IgD-negative memory B cell (primary cell): ENCODE results near the gene FILIP1L. TPM values are rescaled to one million over a fixed set of nuclear protein-coding genes. Genes with fewer than 3 reads are reported as not detected.

Experiments
- H3K27ac Mint-ChIP-seq, 3 donors: one replicate each; pipeline ENCODE4 v1.8.0; 2020 to 2022; ENCODE audit warnings: mild to moderate bottlenecking in 3 of 3, mixed read lengths in 3 of 3, moderate library complexity in 1 of 3
- H3K27me3 Mint-ChIP-seq: one replicate; pipeline ENCODE4 v1.8.0; 2021; ENCODE audit warnings: mixed read lengths
- H3K36me3 Mint-ChIP-seq: one replicate; pipeline ENCODE4 v1.8.0; 2020; ENCODE audit warnings: mild to moderate bottlenecking, mixed read lengths
- H3K4me1 Mint-ChIP-seq, 3 donors: one replicate each; pipeline ENCODE4 v1.8.0; 2020 to 2022; ENCODE audit warnings: mixed read lengths in 3 of 3, mild to moderate bottlenecking in 1 of 3
- H3K4me3 Mint-ChIP-seq, 4 donors: one replicate each; pipeline ENCODE4 v1.8.0; 2020 to 2022; ENCODE audit warnings: mild to moderate bottlenecking in 4 of 4, mixed read lengths in 4 of 4, moderate library complexity in 3 of 4
- H3K9me3 Mint-ChIP-seq, 3 donors: one replicate each; pipeline ENCODE4 v1.8.0; 2020 to 2021; ENCODE audit warnings: mixed read lengths in 3 of 3, mild to moderate bottlenecking in 1 of 3
- polyA plus RNA-seq: library from polyadenylated mRNA; unstranded; fragments of 300-500 nt; fragmentation: Illumina TruSeq; gene quantifications from one replicate; pipeline ENCODE4 v1.2.3, GENCODE V29; 2021

Gene FILIP1L
- polyA plus RNA-seq, 1 donor from 2014 or later = 1.1 TPM

- H3K4me1 Mint-ChIP-seq = peaks cover 9 to 20% (median 11%) of the 10 kb centered on the region in 3 donors
- H3K4me3 Mint-ChIP-seq = no peak overlapping the region
- no peaks in the 10 kb centered on the region for H3K9me3 Mint-ChIP-seq
- H3K27ac Mint-ChIP-seq = no peak overlapping the region
- H3K36me3 Mint-ChIP-seq = peaks cover 6% of the 10 kb centered on the region
- no peaks in the 10 kb centered on the region for H3K27me3 Mint-ChIP-seq
These were observed 112.6 kb downstream of the FILIP1L start for GRCh38 chr3:100001526-100002270.

- Mint-ChIP-seq H3K4me3 (no peak overlapping the region), H3K36me3 (peaks cover 7% of the 10 kb centered on the region), H3K27ac (no peak overlapping the region), H3K27me3 (no peaks in the 10 kb centered on the region), H3K9me3 (peaks cover 0 to 4% (median 4%) of the 10 kb centered on the region in 3 donors), H3K4me1 (peaks cover 9 to 18% (median 11%) of the 10 kb centered on the region in 3 donors)
These were observed 113.2 kb downstream of the FILIP1L start for GRCh38 chr3:100001083-100001482.

GRCh38 chr3:99999536-99999935 lies 114.8 kb downstream of the FILIP1L start:
- Mint-ChIP-seq H3K9me3 (peaks cover 0 to 7% (median 5%) of the 10 kb centered on the region in 3 donors), H3K4me1 (peaks cover 9 to 18% (median 11%) of the 10 kb centered on the region in 3 donors), H3K27ac (no peak overlapping the region), H3K36me3 (peaks cover 9% of the 10 kb centered on the region), H3K4me3 (no peak overlapping the region), H3K27me3 (no peaks in the 10 kb centered on the region)

GRCh38 chr3:99997293-99997692 lies 117.0 kb downstream of the FILIP1L start:
- Mint-ChIP-seq H3K27me3 (no peaks in the 10 kb centered on the region), H3K36me3 (peaks cover 9% of the 10 kb centered on the region), H3K27ac (no peak overlapping the region), H3K4me1 (peaks cover 0 to 6% (median 6%) of the 10 kb centered on the region in 3 donors), H3K4me3 (no peak overlapping the region), H3K9me3 (peaks cover 2 to 11% (median 9%) of the 10 kb centered on the region in 3 donors)

- Mint-ChIP-seq H3K4me3 (no peak overlapping the region), H3K4me1 (peaks cover 5 to 12% (median 10%) of the 10 kb centered on the region in 3 donors), H3K9me3 (peaks cover 2 to 5% (median 4%) of the 10 kb centered on the region in 3 donors), H3K36me3 (peaks cover 2% of the 10 kb centered on the region), H3K27ac (no peak overlapping the region), H3K27me3 (no peaks in the 10 kb centered on the region)
These were observed 124.1 kb downstream of the FILIP1L start for GRCh38 chr3:99990179-99990578.

GRCh38 chr3:99984668-99985067 lies 129.6 kb downstream of the FILIP1L start:
- Mint-ChIP-seq H3K4me3 (no peak overlapping the region), H3K9me3 (no peaks in the 10 kb centered on the region), H3K27me3 (no peaks in the 10 kb centered on the region), H3K4me1 (peaks cover 2 to 6% (median 5%) of the 10 kb centered on the region in 3 donors), H3K27ac (no peak overlapping the region), H3K36me3 (peaks cover 3% of the 10 kb centered on the region)

- no peak overlapping the region for H3K27ac Mint-ChIP-seq
- H3K4me3 Mint-ChIP-seq = no peak overlapping the region
- no peaks in the 10 kb centered on the region for H3K27me3 Mint-ChIP-seq
- peaks cover 2 to 6% (median 5%) of the 10 kb centered on the region in 3 donors for H3K4me1 Mint-ChIP-seq
- peaks cover 3% of the 10 kb centered on the region for H3K36me3 Mint-ChIP-seq
- no peaks in the 10 kb centered on the region for H3K9me3 Mint-ChIP-seq
These were observed 130.2 kb downstream of the FILIP1L start for GRCh38 chr3:99984139-99984538.

GRCh38 chr3:99982650-99983049 lies 131.7 kb downstream of the FILIP1L start:
- H3K4me1 Mint-ChIP-seq = peaks cover 0 to 5% (median 3%) of the 10 kb centered on the region in 3 donors
- no peak overlapping the region for H3K4me3 Mint-ChIP-seq
- no peaks in the 10 kb centered on the region for H3K9me3 Mint-ChIP-seq
- no peaks in the 10 kb centered on the region for H3K27me3 Mint-ChIP-seq
- peaks cover 3% of the 10 kb centered on the region for H3K36me3 Mint-ChIP-seq
- no peak overlapping the region for H3K27ac Mint-ChIP-seq

GRCh38 chr3:99981138-99981537 lies 133.2 kb downstream of the FILIP1L start:
- Mint-ChIP-seq H3K4me1 (peaks cover 0 to 5% (median 3%) of the 10 kb centered on the region in 3 donors), H3K27me3 (no peaks in the 10 kb centered on the region), H3K9me3 (no peaks in the 10 kb centered on the region), H3K4me3 (no peak overlapping the region), H3K27ac (peak overlapping the region in 1 of 3 donors; percentile 51), H3K36me3 (peaks cover 6% of the 10 kb centered on the region)

GRCh38 chr3:99980606-99981005 lies 133.7 kb downstream of the FILIP1L start:
- peaks cover 6% of the 10 kb centered on the region for H3K36me3 Mint-ChIP-seq
- H3K4me3 Mint-ChIP-seq = no peak overlapping the region
- peaks cover 0 to 5% (median 3%) of the 10 kb centered on the region in 3 donors for H3K4me1 Mint-ChIP-seq
- no peak overlapping the region for H3K27ac Mint-ChIP-seq
- H3K27me3 Mint-ChIP-seq = no peaks in the 10 kb centered on the region
- H3K9me3 Mint-ChIP-seq = no peaks in the 10 kb centered on the region

GRCh38 chr3:99978221-99978620 lies 136.1 kb downstream of the FILIP1L start:
- H3K4me1 Mint-ChIP-seq = peaks cover 0 to 6% (median 3%) of the 10 kb centered on the region in 3 donors

GRCh38 chr3:99976584-99976983 lies 137.7 kb downstream of the FILIP1L start:
- Mint-ChIP-seq H3K4me1 (peaks cover 0 to 5% (median 2%) of the 10 kb centered on the region in 3 donors), H3K27me3 (no peaks in the 10 kb centered on the region), H3K4me3 (no peak overlapping the region), H3K36me3 (peaks cover 6% of the 10 kb centered on the region), H3K27ac (peak overlapping the region in 1 of 3 donors; percentile 11), H3K9me3 (no peaks in the 10 kb centered on the region)

More at GRCh38 chr3:99978221-99978620, 136.1 kb downstream of the FILIP1L start:
- H3K36me3 Mint-ChIP-seq = peaks cover 6% of the 10 kb centered on the region
- H3K27ac Mint-ChIP-seq = no peak overlapping the region
- no peaks in the 10 kb centered on the region for H3K27me3 Mint-ChIP-seq
- H3K9me3 Mint-ChIP-seq = no peaks in the 10 kb centered on the region
- no peak overlapping the region for H3K4me3 Mint-ChIP-seq

GRCh38 chr3:99974989-99975388 lies 139.3 kb downstream of the FILIP1L start:
- H3K36me3 Mint-ChIP-seq = peaks cover 4% of the 10 kb centered on the region
- H3K4me3 Mint-ChIP-seq = no peak overlapping the region
- no peaks in the 10 kb centered on the region for H3K27me3 Mint-ChIP-seq
- peaks cover 0 to 4% (median 4%) of the 10 kb centered on the region in 3 donors for H3K4me1 Mint-ChIP-seq
- no peaks in the 10 kb centered on the region for H3K9me3 Mint-ChIP-seq
- no peak overlapping the region for H3K27ac Mint-ChIP-seq

- Mint-ChIP-seq H3K36me3 (peaks cover 5% of the 10 kb centered on the region), H3K27ac (peak overlapping the region in 1 of 3 donors; percentile 54), H3K9me3 (no peaks in the 10 kb centered on the region), H3K4me1 (peaks cover 0 to 6% (median 4%) of the 10 kb centered on the region in 3 donors), H3K27me3 (no peaks in the 10 kb centered on the region), H3K4me3 (no peak overlapping the region)
These were observed 141.8 kb downstream of the FILIP1L start for GRCh38 chr3:99972380-99973104.

GRCh38 chr3:99971761-99972160 lies 142.5 kb downstream of the FILIP1L start:
- Mint-ChIP-seq H3K36me3 (peaks cover 7% of the 10 kb centered on the region), H3K9me3 (no peaks in the 10 kb centered on the region), H3K27me3 (no peaks in the 10 kb centered on the region), H3K27ac (no peak overlapping the region), H3K4me3 (no peak overlapping the region), H3K4me1 (peaks cover 0 to 6% (median 4%) of the 10 kb centered on the region in 3 donors)
